T-helper 1 cell treated with Interleukin-12 subunit alpha and Interleukin-12 subunit beta and Interleukin-4 antibody, amounts not matched to agents 30 μg/mL and 1 μg/mL, for 36 hours (primary cell): Measurements from ENCODE around the gene PAM.
"Not testable (repeated sequence)": the region's sequence is repeated elsewhere in the genome, so short reads cannot be mapped to it uniquely, and the experiment has no call there.

ENCODE experiments used
- H3K27ac Mint-ChIP-seq: one replicate; pipeline ENCODE4 v1.8.0; 2021; ENCODE audit warnings: mild to moderate bottlenecking, mixed read lengths
- H3K27me3 Mint-ChIP-seq: one replicate; pipeline ENCODE4 v1.8.0; 2021; ENCODE audit warnings: low read depth, mixed read lengths
- H3K36me3 Mint-ChIP-seq: one replicate; pipeline ENCODE4 v1.8.0; 2021; ENCODE audit warnings: low read depth, mixed read lengths
- H3K4me1 Mint-ChIP-seq: one replicate; pipeline ENCODE4 v1.8.0; 2021; ENCODE audit warnings: low read depth, mixed read lengths
- H3K4me3 Mint-ChIP-seq: one replicate; pipeline ENCODE4 v1.8.0; 2021; ENCODE audit warnings: mild to moderate bottlenecking, moderate library complexity, mixed read lengths
- H3K9me3 Mint-ChIP-seq: one replicate; pipeline ENCODE4 v1.8.0; 2021; ENCODE audit warnings: mixed read lengths

The PAM gene

GRCh38 chr5:103073500-103073899 is 318.4 kb downstream of the PAM start:
- H3K27me3 Mint-ChIP-seq, result not testable (repeated sequence)

GRCh38 chr5:103075442-103075841 is 320.3 kb downstream of the PAM start:
- Mint-ChIP-seq H3K36me3 (no peaks in the 10 kb centered on the region), H3K27ac (no peak overlapping the region), H3K4me1 (no peaks in the 10 kb centered on the region), H3K4me3 (no peak overlapping the region), H3K9me3 (peaks cover 52% of the 10 kb centered on the region), H3K27me3 (peaks cover 4% of the 10 kb centered on the region)

More at GRCh38 chr5:103073500-103073899, 318.4 kb downstream of the PAM start:
- not testable (repeated sequence) for H3K36me3 Mint-ChIP-seq, H3K27ac Mint-ChIP-seq, H3K4me1 Mint-ChIP-seq, H3K4me3 Mint-ChIP-seq
- H3K9me3 Mint-ChIP-seq, result peaks cover 46% of the 10 kb centered on the region
